BE2C (cell line): ENCODE results near the gene SEC14L1.

ENCODE experiments used
- DNase-seq: peaks from one replicate; pipeline ENCODE4 v3.0.0-alpha.2; 2020
- H3K27me3 ChIP-seq: fragments of 250-450 bp; sonication (Bioruptor Pico); 2 replicates; pipeline ENCODE4 v1.5.1; 2020; ENCODE audit warnings: mild to moderate bottlenecking
- H3K36me3 ChIP-seq: fragments of 250-450 bp; sonication (Bioruptor Pico); 2 replicates; pipeline ENCODE4 v1.5.1; 2020; ENCODE audit warnings: mild to moderate bottlenecking
- H3K4me1 ChIP-seq: fragments of 250-450 bp; sonication (Bioruptor Pico); 2 replicates; pipeline ENCODE4 v1.5.1; 2020
- H3K4me3 ChIP-seq: 2 replicates; pipeline ENCODE4 v1.5.1; 2011; ENCODE audit warnings: low read depth, low read length
- H3K9me3 ChIP-seq: fragments of 250-450 bp; sonication (Bioruptor Pico); 2 replicates; pipeline ENCODE4 v1.5.1; 2020
- TF ChIP-seq, protein P1 (sequence below): IDR thresholded peaks from 2 replicates; pipeline ENCODE4 v1.5.1; 2012; ENCODE audit warnings: mild to moderate bottlenecking, low read depth, low read length

SEC14L1 gene

DNA sequence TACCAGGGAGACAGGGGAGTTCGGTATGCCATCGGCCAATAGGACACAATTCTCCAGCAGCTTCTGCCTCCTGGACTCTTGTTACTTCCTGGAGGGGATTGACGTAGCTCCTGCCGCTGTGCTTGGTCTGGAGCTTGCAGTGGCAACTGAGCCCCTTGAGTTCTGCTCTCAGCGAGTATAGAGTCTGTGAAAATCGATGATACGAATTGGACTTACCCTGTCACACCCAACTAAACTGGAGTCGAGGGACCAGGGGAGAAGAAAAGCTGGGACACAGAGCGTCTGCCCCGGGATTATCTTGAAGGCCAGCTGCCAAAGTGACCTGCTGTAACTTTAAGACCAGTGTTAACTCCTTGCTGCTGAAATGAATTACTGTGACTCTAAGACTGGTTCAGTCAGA lies 22.2 kb downstream of the SEC14L1 start:
- Histone ChIP-seq H3K9me3 (peaks cover 7% of the 10 kb centered on the region), H3K27me3 (no peaks in the 10 kb centered on the region), H3K36me3 (peaks cover 3% of the 10 kb centered on the region), H3K4me1 (peaks cover 6% of the 10 kb centered on the region), H3K4me3 (no peak overlapping the region)
- no peak for DNase-seq
- TF ChIP-seq, protein P1, sequence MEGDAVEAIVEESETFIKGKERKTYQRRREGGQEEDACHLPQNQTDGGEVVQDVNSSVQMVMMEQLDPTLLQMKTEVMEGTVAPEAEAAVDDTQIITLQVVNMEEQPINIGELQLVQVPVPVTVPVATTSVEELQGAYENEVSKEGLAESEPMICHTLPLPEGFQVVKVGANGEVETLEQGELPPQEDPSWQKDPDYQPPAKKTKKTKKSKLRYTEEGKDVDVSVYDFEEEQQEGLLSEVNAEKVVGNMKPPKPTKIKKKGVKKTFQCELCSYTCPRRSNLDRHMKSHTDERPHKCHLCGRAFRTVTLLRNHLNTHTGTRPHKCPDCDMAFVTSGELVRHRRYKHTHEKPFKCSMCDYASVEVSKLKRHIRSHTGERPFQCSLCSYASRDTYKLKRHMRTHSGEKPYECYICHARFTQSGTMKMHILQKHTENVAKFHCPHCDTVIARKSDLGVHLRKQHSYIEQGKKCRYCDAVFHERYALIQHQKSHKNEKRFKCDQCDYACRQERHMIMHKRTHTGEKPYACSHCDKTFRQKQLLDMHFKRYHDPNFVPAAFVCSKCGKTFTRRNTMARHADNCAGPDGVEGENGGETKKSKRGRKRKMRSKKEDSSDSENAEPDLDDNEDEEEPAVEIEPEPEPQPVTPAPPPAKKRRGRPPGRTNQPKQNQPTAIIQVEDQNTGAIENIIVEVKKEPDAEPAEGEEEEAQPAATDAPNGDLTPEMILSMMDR, result no peak

DNA sequence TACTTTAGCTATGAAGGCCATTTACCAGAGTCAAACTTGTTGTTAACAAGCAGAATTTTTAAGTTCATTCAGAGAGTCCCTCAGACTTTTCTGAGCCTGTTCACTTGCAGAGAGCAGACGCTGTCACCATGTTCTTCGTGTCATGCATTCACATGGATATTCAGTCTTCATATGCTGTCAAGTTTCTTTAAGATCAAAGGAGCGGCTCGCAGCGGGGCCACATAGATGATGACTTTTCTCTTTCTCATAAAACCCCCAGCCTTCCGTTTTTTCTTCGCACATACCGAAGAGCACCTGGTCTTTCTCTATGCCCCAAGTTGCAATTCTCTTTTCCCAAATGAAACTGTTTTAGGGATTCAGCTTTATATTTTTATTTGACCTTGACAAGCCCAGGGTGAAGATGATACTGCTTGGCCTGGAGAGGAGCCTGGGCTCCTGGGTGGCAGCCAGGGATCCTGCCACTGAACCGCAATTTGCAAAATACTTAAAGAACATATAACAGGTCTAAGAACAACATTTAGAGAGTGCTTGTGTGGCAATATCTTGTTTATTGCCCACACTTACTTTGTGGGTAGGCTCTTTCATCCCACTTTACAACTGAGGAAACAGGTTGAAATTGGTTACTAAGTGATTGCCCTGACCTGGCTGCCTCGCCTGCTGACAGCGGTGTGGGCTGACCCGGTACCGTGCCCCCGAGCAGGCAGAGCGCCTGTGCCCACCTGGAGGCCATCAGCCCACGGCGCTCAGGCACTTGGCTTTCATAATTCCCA lies 22.9 kb downstream of the SEC14L1 start:
- Histone ChIP-seq H3K9me3 (peaks cover 7% of the 10 kb centered on the region), H3K36me3 (peaks cover 3% of the 10 kb centered on the region), H3K27me3 (no peaks in the 10 kb centered on the region), H3K4me1 (peaks cover 6% of the 10 kb centered on the region), H3K4me3 (no peak overlapping the region)
- DNase-seq, result no peak
- TF ChIP-seq, protein P1, result no peak

DNA sequence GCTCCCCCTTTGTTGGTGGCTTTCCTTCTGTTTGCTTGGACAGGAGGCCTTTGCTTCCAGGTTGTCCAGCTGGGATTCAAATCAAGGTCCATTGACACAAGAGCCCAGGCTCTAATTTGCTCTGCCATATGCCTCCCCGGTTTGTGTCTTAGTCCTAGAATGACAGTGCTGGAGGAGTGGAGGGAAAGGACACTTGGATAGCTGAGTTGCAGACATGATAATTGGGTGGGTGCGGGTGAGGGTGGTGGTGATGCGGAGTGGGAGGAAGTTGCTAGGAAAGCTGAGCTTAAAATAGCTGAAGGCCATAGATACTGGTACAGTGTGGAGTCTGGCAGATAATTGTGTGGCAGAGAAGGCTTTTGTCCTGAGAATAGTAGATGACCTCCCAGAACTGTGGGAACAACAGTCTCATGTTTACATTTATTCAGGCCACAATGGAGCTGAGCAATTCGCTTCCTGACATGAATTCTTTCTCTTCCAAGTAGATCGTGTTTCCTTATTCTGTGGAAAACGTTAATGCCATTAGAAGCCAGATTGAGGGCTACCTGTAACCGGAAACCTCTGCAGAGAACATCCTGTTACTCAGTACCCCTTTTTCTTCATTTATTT lies 23.8 kb downstream of the SEC14L1 start:
- peaks cover 6% of the 10 kb centered on the region for H3K4me1 ChIP-seq
- TF ChIP-seq, protein P1, result no peak
- no peak overlapping the region for H3K4me3 ChIP-seq

DNA sequence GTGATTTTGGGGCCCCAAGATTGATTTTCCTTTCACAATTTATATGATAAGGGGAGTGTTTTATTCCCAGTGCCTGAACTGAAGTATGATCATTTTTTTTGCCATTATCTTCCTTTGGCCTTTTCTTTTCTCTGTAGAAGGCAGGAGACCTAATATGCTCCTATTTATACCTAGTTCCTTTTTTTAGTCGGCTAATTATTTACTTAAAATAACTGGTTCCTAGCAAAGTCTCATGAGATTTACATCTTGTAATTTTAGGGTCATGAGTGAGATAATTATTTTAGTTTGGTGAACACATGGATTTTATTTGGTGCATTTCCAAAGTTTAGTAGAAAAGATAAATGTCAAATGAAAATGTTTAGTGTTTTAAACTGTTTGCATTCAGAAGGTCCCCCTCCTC lies 24.8 kb downstream of the SEC14L1 start:
- Histone ChIP-seq H3K4me3 (no peak overlapping the region), H3K36me3 (peaks cover 3% of the 10 kb centered on the region), H3K27me3 (no peaks in the 10 kb centered on the region), H3K4me1 (peaks cover 6% of the 10 kb centered on the region), H3K9me3 (peaks cover 7% of the 10 kb centered on the region)
- TF ChIP-seq, protein P1, result no peak
- no peak for DNase-seq

More for the DNA sequence above, 23.8 kb downstream of the SEC14L1 start:
- Histone ChIP-seq H3K9me3 (peaks cover 7% of the 10 kb centered on the region), H3K27me3 (no peaks in the 10 kb centered on the region), H3K36me3 (peaks cover 3% of the 10 kb centered on the region)
- DNase-seq, result no peak

DNA sequence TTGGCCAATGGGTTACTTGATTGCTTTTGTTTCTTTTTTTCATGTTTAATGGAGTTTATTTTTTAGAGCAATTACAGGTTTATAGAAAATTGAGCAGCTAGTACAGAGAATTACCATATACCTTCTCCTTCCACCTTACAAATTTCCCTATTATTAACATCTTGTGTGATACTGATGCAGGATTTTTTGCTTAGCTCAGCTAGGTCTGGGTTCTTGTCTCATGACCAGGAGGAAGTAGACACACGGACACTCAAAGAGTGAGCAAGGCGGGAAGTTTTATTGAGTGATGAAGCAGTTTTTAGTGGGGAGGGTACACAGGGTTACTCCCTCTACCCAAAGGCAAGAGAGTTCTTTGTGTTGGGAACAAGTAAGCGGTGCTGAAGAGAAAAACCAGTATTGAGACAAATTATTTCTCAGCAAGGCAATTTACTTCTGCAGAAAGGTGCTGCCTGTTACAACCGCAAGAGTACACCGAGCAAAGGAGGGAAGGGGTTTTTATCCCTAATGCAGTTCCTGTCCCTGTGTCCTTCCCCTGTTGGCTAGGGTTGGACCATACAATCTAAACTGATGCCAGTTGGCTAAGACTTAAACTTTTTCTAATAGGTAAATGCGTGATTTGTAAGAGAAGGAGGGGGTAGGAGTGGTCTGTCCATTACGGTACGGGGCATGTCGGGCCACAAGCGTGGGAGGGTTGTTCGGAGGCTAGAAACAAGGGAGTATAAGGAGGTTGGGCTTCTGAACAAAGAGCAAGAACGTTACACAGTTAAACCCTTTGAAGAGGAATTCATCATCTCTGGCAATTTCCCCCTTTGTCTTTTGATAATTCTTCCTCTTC lies 26.9 kb downstream of the SEC14L1 start:
- TF ChIP-seq, protein P1, result no peak
- DNase-seq, result no peak
- Histone ChIP-seq H3K9me3 (peaks cover 7% of the 10 kb centered on the region), H3K4me3 (no peak overlapping the region), H3K27me3 (no peaks in the 10 kb centered on the region), H3K36me3 (peaks cover 3% of the 10 kb centered on the region), H3K4me1 (peaks cover 6% of the 10 kb centered on the region)
